HCT116 (cell line): ENCODE measurements around the gene TBC1D28. TPM values are rescaled to one million over a fixed set of nuclear protein-coding genes. Genes with fewer than 3 reads are reported as not detected.
A peak's percentile ranks its signal among the peaks of the same experiment; 100 is the strongest.
"Not testable (repeated sequence)": the region's sequence is repeated elsewhere in the genome, so short reads cannot be mapped to it uniquely, and the experiment has no call there.

ENCODE experiments used
- ATAC-seq: fragments of 200-7000 bp; cut with Tn5 transposase; 2 replicates; pipeline ENCODE4 v1.9.1; 2020; ENCODE audit warnings: mild to moderate bottlenecking, moderate library complexity
- Bru-seq: library from RNA; stranded (reverse); fragments of 400-500 nt; gene quantifications from one replicate; lab custom pipeline; 2021; lab: Mats Ljungman, UMichigan
- BruChase-seq, 2 experiments: library from RNA; stranded (reverse); fragments of 400-500 nt; gene quantifications; one replicate each; lab custom pipeline; 2021; lab: Mats Ljungman, UMichigan
- BruUV-seq: library from RNA; stranded (reverse); fragments of 400-500 nt; replicated peaks from 2 replicates; lab custom pipeline; 2021; lab: Mats Ljungman, UMichigan
- CTCF ChIA-PET: fragments of 300-600 bp; sonication (Branson Sonifier 250); formaldehyde crosslinking; loops from one replicate; lab custom pipeline; 2021; ENCODE audit warnings: antibody characterized with exemption; lab: Charles Lee
- POLR2A ChIA-PET: fragments of 300-600, 350-600 bp; sonication (Branson Sonifier 250); formaldehyde crosslinking; loops from one replicate; lab custom pipeline; 2021; ENCODE audit warnings: antibody characterized with exemption; lab: Charles Lee
- RAD21 ChIA-PET, 2 experiments: fragments of 300-600 bp; sonication (Branson Sonifier 250); formaldehyde crosslinking; loops; one replicate each; lab custom pipeline; 2023; ENCODE audit warnings: low total read pairs in 2 of 2; ENCODE audit not compliant: uncharacterized antibody in 2 of 2, unreplicated experiment in 2 of 2, low non-redundant PET in 1 of 2; lab: Charles Lee
- DNase-seq: peaks from one replicate; pipeline ENCODE4 v3.0.0-alpha.2; 2010; ENCODE audit warnings: low read depth, low spot score
- H2AFZ ChIP-seq: fragments of 200-600 bp; shearing (Covaris generic), sonication (generic); 2 replicates; pipeline ENCODE4 v1.6.1; 2017; ENCODE audit warnings: low read depth, mixed run types, mixed read lengths, antibody characterized with exemption, low read length; ENCODE audit not compliant: poor library complexity, severe bottlenecking
- H3K27ac ChIP-seq: 2 replicates; pipeline ENCODE4 v1.5.1; 2012; ENCODE audit warnings: low read depth, low read length
- H3K27me3 ChIP-seq: fragments of 200-600 bp; sonication (generic); 2 replicates; pipeline ENCODE4 v1.6.1; 2016; ENCODE audit warnings: mixed run types, low read length, mixed read lengths; ENCODE audit not compliant: insufficient read depth
- H3K36me3 ChIP-seq, 2 experiments: fragments of 200-500 bp in 1 of 2; fragments of 200-600 bp in 1 of 2; sonication (Bioruptor generic) in 1 of 2; sonication (generic) in 1 of 2; 2 replicates each; pipeline versions ENCODE4 v1.5.1 to v1.6.1; 2014 to 2016; ENCODE audit warnings: low read length in 2 of 2, inconsistent platforms in 1 of 2, mixed read lengths in 1 of 2, mixed run types in 1 of 2; ENCODE audit not compliant: insufficient read depth in 2 of 2, control insufficient read depth in 1 of 2
- H3K4me1 ChIP-seq, 2 experiments: fragments of 200-600 bp in 1 of 2; sonication (generic) in 1 of 2; 2 replicates each; pipeline versions ENCODE4 v1.5.1 to v1.6.1; 2012 to 2017; ENCODE audit warnings: low read length in 2 of 2, inconsistent platforms in 1 of 2, mild to moderate bottlenecking in 1 of 2, mixed read lengths in 1 of 2, mixed run types in 1 of 2, moderate library complexity in 1 of 2; ENCODE audit not compliant: insufficient read depth in 2 of 2, control insufficient read depth in 1 of 2
- H3K4me2 ChIP-seq: fragments of 200-600 bp; sonication (generic); 2 replicates; pipeline ENCODE4 v1.6.1; 2017; ENCODE audit warnings: mixed run types, low read length, mixed read lengths
- H3K4me3 ChIP-seq, 2 experiments: fragments of 200-600 bp in 1 of 2; sonication (generic) in 1 of 2; replicated peaks in 1 of 2; 2 replicates each; pipeline ENCODE4 v1.5.1; 2011 to 2016; ENCODE audit warnings: low read length in 2 of 2, control low read depth in 1 of 2, low read depth in 1 of 2, mild to moderate bottlenecking in 1 of 2, mixed read lengths in 1 of 2, mixed run types in 1 of 2
- H3K79me2 ChIP-seq: fragments of 200-600 bp; sonication (generic); 2 replicates; pipeline ENCODE4 v1.6.1; 2017; ENCODE audit warnings: mild to moderate bottlenecking, mixed run types, low read length, moderate library complexity, mixed read lengths; ENCODE audit not compliant: insufficient read depth
- H3K9ac ChIP-seq: fragments of 200-600 bp; sonication (generic); 2 replicates; pipeline ENCODE4 v1.6.1; 2016; ENCODE audit warnings: low read length, mixed read lengths
- H3K9me2 ChIP-seq: fragments of 200-600 bp; sonication (generic), shearing (Covaris generic); 2 replicates; pipeline ENCODE4 v1.6.1; 2017; ENCODE audit warnings: mixed run types, mild to moderate bottlenecking, moderate library complexity; ENCODE audit not compliant: insufficient read depth
- H3K9me3 ChIP-seq, 2 experiments: fragments of 200-500 bp in 1 of 2; fragments of 200-600 bp in 1 of 2; sonication (Bioruptor generic) in 1 of 2; sonication (generic) in 1 of 2; 2 replicates each; pipeline ENCODE4 v1.6.1; 2014 to 2017; ENCODE audit warnings: low read length in 2 of 2, mixed read lengths in 2 of 2, inconsistent platforms in 1 of 2, low read depth in 1 of 2, mild to moderate bottlenecking in 1 of 2, mixed run types in 1 of 2, moderate library complexity in 1 of 2; ENCODE audit not compliant: control insufficient read depth in 1 of 2, insufficient read depth in 1 of 2
- H4K20me1 ChIP-seq: fragments of 200-600 bp; sonication (generic), shearing (Covaris generic); 2 replicates; pipeline ENCODE4 v1.6.1; 2017; ENCODE audit warnings: mixed run types, mild to moderate bottlenecking, moderate library complexity; ENCODE audit not compliant: insufficient read depth
- intact Hi-C: fragments of 100-400 bp; cut with micrococcal nuclease; formaldehyde crosslinking; loops from 2 replicates; pipeline ENCODE4 v1.10.0; 2022
- long read RNA-seq: library from polyadenylated mRNA; unstranded; transcript quantifications from one replicate; pipeline ENCODE4 v2.0.0, GENCODE V29; 2021; ENCODE audit not compliant: unreplicated experiment
- polyA plus RNA-seq: library from polyadenylated mRNA; unstranded; fragments of >200 nt; gene quantifications from 2 replicates; pipeline ENCODE4 v1.2.1, GENCODE V29; 2012; ENCODE audit warnings: missing spikeins
- total RNA-seq: library from RNA; stranded (reverse); gene quantifications from one replicate; pipeline ENCODE4 v1.2.1, GENCODE V29; 2021; ENCODE audit not compliant: unreplicated experiment

Gene TBC1D28
- total RNA-seq (not detected), Bru-seq, nascent RNA (percentile 10 among the genes with signal in this experiment), BruChase-seq, experiment 1, labeled RNA remaining after a 6-hour chase (percentile 11 among the genes with signal in this experiment), BruChase-seq, experiment 2, labeled RNA remaining after a 2-hour chase (percentile 12 among the genes with signal in this experiment)
- polyA plus RNA-seq, result 0.12 and 0.20 TPM in 2 replicates
- long read RNA-seq, partial matches to known transcripts, result 1 of 1 reads
- long read RNA-seq, other reads (novel, unspliced or antisense), result 0 of 1 reads

DNA sequence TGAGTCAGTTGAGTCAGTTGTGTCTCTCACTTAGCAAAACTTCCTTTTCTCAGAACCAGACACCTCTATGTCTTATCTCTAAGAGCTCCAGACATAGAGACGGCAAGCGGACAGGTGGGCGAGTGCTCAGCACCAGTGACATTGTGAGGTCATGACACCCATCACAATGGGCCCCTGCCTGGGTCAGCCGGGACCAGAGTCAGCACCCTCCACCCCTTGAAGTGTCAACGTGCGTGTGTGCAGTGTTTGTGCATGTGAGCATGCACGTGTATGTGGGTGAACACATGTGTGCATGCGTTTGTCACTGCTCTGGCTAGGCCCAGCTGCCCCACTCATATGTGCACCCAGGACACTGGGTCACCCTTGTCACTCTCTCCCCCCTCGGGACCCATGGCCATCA is at the start of gene TBC1D28:
TSS of gene TBC1D28 (minus strand) at position 101 of the 400 bp plus-strand sequence. CDS start 3,039 bp downstream, outside the sequence.
- RAD21 ChIA-PET, result not testable (repeated sequence)

DNA sequence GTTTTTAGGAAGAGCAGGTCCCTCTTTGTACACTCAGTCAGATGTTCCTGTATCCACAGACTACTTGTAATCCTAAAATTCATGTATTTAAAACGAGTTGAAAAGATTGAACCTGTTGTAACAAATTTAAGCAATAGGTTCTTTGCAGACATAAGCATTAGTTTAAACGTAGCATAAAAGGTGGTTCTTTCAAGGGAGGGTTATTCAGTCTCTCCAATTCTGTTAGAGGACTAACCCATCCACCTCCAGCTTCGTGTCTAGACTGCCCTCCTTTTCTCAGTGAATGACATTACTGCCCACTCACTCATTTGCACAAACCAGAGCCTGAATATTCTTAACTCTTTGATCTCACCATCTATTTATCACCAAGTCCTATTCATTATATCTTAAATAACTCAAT is 38.5 kb upstream of the TBC1D28 start:
- H3K9me2 ChIP-seq, H3K79me2 ChIP-seq, H3K9ac ChIP-seq, H3K27ac ChIP-seq, H3K4me1 ChIP-seq, H4K20me1 ChIP-seq, CTCF ChIA-PET, H3K4me3 ChIP-seq, RAD21 ChIA-PET, H3K36me3 ChIP-seq, POLR2A ChIA-PET, H3K9me3 ChIP-seq, DNase-seq, H2AFZ ChIP-seq, H3K27me3 ChIP-seq, intact Hi-C loops: not testable (repeated sequence)
- peak overlapping the region; percentile 33 for H3K4me2 ChIP-seq
- BruUV-seq, result TSS peak; percentile 70
- 0 out of 2 replicates have a peak, but pooled peaks have one; percentile 39 for ATAC-seq

More for the DNA sequence above, at the start of gene TBC1D28:
- DNase-seq, H3K9me3 ChIP-seq, H3K27ac ChIP-seq, H3K9ac ChIP-seq, ATAC-seq, CTCF ChIA-PET, intact Hi-C loops, H3K4me3 ChIP-seq, BruUV-seq, H3K27me3 ChIP-seq, H3K9me2 ChIP-seq, H4K20me1 ChIP-seq, H2AFZ ChIP-seq, H3K36me3 ChIP-seq, POLR2A ChIA-PET, H3K79me2 ChIP-seq: not testable (repeated sequence)
- Histone ChIP-seq H3K4me1 (peaks cover 3 to 12% of the 10 kb centered on the region in 2 experiments), H3K4me2 (peak within 1 kb of the TSS; percentile 43)
